ENCODE data around the gene PRSS36. TPM values are rescaled to one million over a fixed set of nuclear protein-coding genes. Genes with fewer than 3 reads are reported as not detected.
A peak's percentile ranks its signal among the peaks of the same experiment; 100 is the strongest.
"Not testable (repeated sequence)": the region's sequence is repeated elsewhere in the genome, so short reads cannot be mapped to it uniquely, and the experiment has no call there.

Gene PRSS36
- total RNA-seq, 1 donor from 2014 or later, result 3.5 TPM

GRCh38 chr16:31181102-31181830, 31.4 kb upstream of the PRSS36 start:
- peak overlapping the region; percentile 83 for H3K4me3 ChIP-seq
- intact Hi-C loops (cut with DNase I), result no loop called here
- no peaks in the 10 kb centered on the region for H3K9me3 ChIP-seq
- H3K4me1 ChIP-seq, result peaks cover 33% of the 10 kb centered on the region
- DNase-seq (peak; percentile 71), ATAC-seq (no peak)
- H3K36me3 ChIP-seq, result peaks cover 42% of the 10 kb centered on the region
- no peak for TF ChIP-seq CTCF (IDR thresholded peaks at IDR 0.05)
- H3K27me3 ChIP-seq, result no peaks in the 10 kb centered on the region
- peak overlapping the region; percentile 96 for H3K27ac ChIP-seq

- peak within 1 kb of the TSS; percentile 83 for H3K4me3 ChIP-seq
- peaks cover 33% of the 10 kb centered on the region for H3K4me1 ChIP-seq
- H3K36me3 ChIP-seq, result peaks cover 28% of the 10 kb centered on the region
- H3K27ac ChIP-seq, result peak within 1 kb of the TSS; percentile 96
- no peaks in the 10 kb centered on the region for H3K27me3 ChIP-seq
- ATAC-seq, result peak; percentile 90
- DNase-seq, result peak; percentile 95
- TF ChIP-seq CTCF (IDR thresholded peaks at IDR 0.05), result no peak
- intact Hi-C loops (cut with DNase I), result no loop called here
- no peaks in the 10 kb centered on the region for H3K9me3 ChIP-seq
These were observed 30.0 kb upstream of the PRSS36 start, which contains the start of gene FUS for GRCh38 chr16:31179747-31180459. Gene FUS (plus strand): TSS chr16:31180139. CDS start chr16:31180215, 76 bp downstream.

GRCh38 chr16:31179219-31179746, 29.4 kb upstream of the PRSS36 start:
- Histone ChIP-seq H3K9me3 (no peaks in the 10 kb centered on the region), H3K27me3 (no peaks in the 10 kb centered on the region), H3K4me1 (peaks cover 33% of the 10 kb centered on the region), H3K4me3 (peak overlapping the region; percentile 83), H3K36me3 (peaks cover 22% of the 10 kb centered on the region), H3K27ac (peak overlapping the region; percentile 96)
- intact Hi-C loops (cut with DNase I), result no loop called here
- TF ChIP-seq CTCF (IDR thresholded peaks at IDR 0.05), result no peak
- no peak for DNase-seq
- ATAC-seq, result no peak

GRCh38 chr16:31177136-31177535, 27.3 kb upstream of the PRSS36 start:
- Histone ChIP-seq H3K4me3 (no peak overlapping the region), H3K27me3 (no peaks in the 10 kb centered on the region), H3K27ac (no peak overlapping the region), H3K4me1 (peaks cover 21% of the 10 kb centered on the region), H3K36me3 (peaks cover under 1% of the 10 kb centered on the region), H3K9me3 (no peaks in the 10 kb centered on the region)
- TF ChIP-seq CTCF (IDR thresholded peaks at IDR 0.05), result no peak
- DNase-seq (peak; percentile 68), ATAC-seq (peak; percentile 51)
- intact Hi-C loops (cut with DNase I), result no loop called here

- intact Hi-C loops (cut with DNase I); H3K9me3 ChIP-seq; H3K4me3 ChIP-seq; H3K36me3 ChIP-seq; DNase-seq; H3K4me1 ChIP-seq; ATAC-seq; H3K27me3 ChIP-seq; H3K27ac ChIP-seq: not testable (repeated sequence)
These were observed 20.2 kb upstream of the PRSS36 start for GRCh38 chr16:31170048-31170447.

- ATAC-seq (no peak), DNase-seq (no peak)
- Histone ChIP-seq H3K4me3 (no peak overlapping the region), H3K9me3 (no peaks in the 10 kb centered on the region), H3K27me3 (no peaks in the 10 kb centered on the region), H3K27ac (no peak overlapping the region), H3K4me1 (no peaks in the 10 kb centered on the region), H3K36me3 (no peaks in the 10 kb centered on the region)
- intact Hi-C loops (cut with DNase I), result no loop called here
- TF ChIP-seq CTCF (IDR thresholded peaks at IDR 0.05), result no peak
These were observed 19.0 kb upstream of the PRSS36 start for GRCh38 chr16:31168848-31169247.
